Stimulated activated memory B cell treated with anti-CD40 and anti-IgM and Interleukin-4, amounts not matched to agents 10 μg/mL and 1 μg/mL and 100 μg/mL, for 72 hours (primary cell): Measurements from ENCODE around the gene ASGR1.
"Not testable (repeated sequence)": the region's sequence is repeated elsewhere in the genome, so short reads cannot be mapped to it uniquely, and the experiment has no call there.

ENCODE experiments used
- ATAC-seq: fragments of 150-1000 bp; cut with Tn5 transposase; 2 replicates; pipeline ENCODE4 v1.10.0; 2021
- H3K27ac Mint-ChIP-seq: one replicate; pipeline ENCODE4 v1.8.0; 2022; ENCODE audit warnings: mild to moderate bottlenecking, mixed read lengths
- H3K27me3 Mint-ChIP-seq: one replicate; pipeline ENCODE4 v1.8.0; 2022; ENCODE audit warnings: mixed read lengths
- H3K36me3 Mint-ChIP-seq: one replicate; pipeline ENCODE4 v1.8.0; 2022; ENCODE audit warnings: mixed read lengths
- H3K4me1 Mint-ChIP-seq: one replicate; pipeline ENCODE4 v1.8.0; 2022; ENCODE audit warnings: mixed read lengths
- H3K4me3 Mint-ChIP-seq: one replicate; pipeline ENCODE4 v1.8.0; 2022; ENCODE audit warnings: mild to moderate bottlenecking, moderate library complexity, mixed read lengths
- H3K9me3 Mint-ChIP-seq: one replicate; pipeline ENCODE4 v1.8.0; 2022; ENCODE audit warnings: mixed read lengths

The ASGR1 gene

GRCh38 chr17:7132511-7133094 is 46.6 kb downstream of the ASGR1 start:
- Mint-ChIP-seq H3K36me3 (no peaks in the 10 kb centered on the region), H3K4me3 (peak overlapping the region; percentile 33), H3K27ac (peak overlapping the region; percentile 66), H3K27me3 (peaks cover 20% of the 10 kb centered on the region), H3K9me3 (no peaks in the 10 kb centered on the region), H3K4me1 (peaks cover 39% of the 10 kb centered on the region)
- ATAC-seq, result peak; percentile 81

GRCh38 chr17:7131423-7131791 is 47.8 kb downstream of the ASGR1 start:
- Mint-ChIP-seq H3K36me3 (no peaks in the 10 kb centered on the region), H3K4me3 (no peak overlapping the region)

GRCh38 chr17:7130621-7131422 is 48.3 kb downstream of the ASGR1 start:
- peak overlapping the region; percentile 66 for H3K27ac Mint-ChIP-seq
- no peak overlapping the region for H3K4me3 Mint-ChIP-seq
- no peaks in the 10 kb centered on the region for H3K9me3 Mint-ChIP-seq
- H3K27me3 Mint-ChIP-seq, result peaks cover 21% of the 10 kb centered on the region
- ATAC-seq, result no peak
- peaks cover 39% of the 10 kb centered on the region for H3K4me1 Mint-ChIP-seq
- H3K36me3 Mint-ChIP-seq, result no peaks in the 10 kb centered on the region

More at GRCh38 chr17:7131423-7131791, 47.8 kb downstream of the ASGR1 start:
- Mint-ChIP-seq H3K4me1 (peaks cover 39% of the 10 kb centered on the region), H3K27ac (peak overlapping the region; percentile 66), H3K9me3 (no peaks in the 10 kb centered on the region), H3K27me3 (peaks cover 21% of the 10 kb centered on the region)
- ATAC-seq, result no peak

- no peaks in the 10 kb centered on the region for H3K9me3 Mint-ChIP-seq
- no peak overlapping the region for H3K4me3 Mint-ChIP-seq
- ATAC-seq, result no peak
- H3K4me1 Mint-ChIP-seq, result peaks cover 39% of the 10 kb centered on the region
- peaks cover 21% of the 10 kb centered on the region for H3K27me3 Mint-ChIP-seq
- no peaks in the 10 kb centered on the region for H3K36me3 Mint-ChIP-seq
- no peak overlapping the region for H3K27ac Mint-ChIP-seq
These were observed 49.9 kb downstream of the ASGR1 start for GRCh38 chr17:7129311-7129710.

- H3K9me3 Mint-ChIP-seq, result no peaks in the 10 kb centered on the region
These were observed 51.0 kb downstream of the ASGR1 start for GRCh38 chr17:7128160-7128559.

DNA sequence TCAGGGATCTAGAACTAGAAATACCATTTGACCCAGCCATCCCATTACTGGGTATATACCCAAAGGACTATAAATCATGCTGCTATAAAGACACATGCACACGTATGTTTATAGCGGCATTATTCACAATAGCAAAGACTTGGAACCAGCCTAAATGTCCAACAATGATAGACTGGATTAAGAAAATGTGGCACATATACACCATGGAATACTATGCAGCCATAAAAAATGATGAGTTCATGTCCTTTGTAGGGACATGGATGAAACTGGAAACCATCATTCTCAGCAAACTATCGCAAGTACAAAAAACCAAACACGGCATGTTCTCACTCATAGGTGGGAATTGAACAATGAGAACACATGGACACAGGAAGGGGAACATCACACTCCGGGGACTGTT is 51.7 kb downstream of the ASGR1 start:
- H3K27ac Mint-ChIP-seq, H3K36me3 Mint-ChIP-seq, ATAC-seq, H3K9me3 Mint-ChIP-seq, H3K4me3 Mint-ChIP-seq: not testable (repeated sequence)
- Mint-ChIP-seq H3K27me3 (peaks cover 33% of the 10 kb centered on the region), H3K4me1 (peaks cover 26% of the 10 kb centered on the region)

More at GRCh38 chr17:7128160-7128559, 51.0 kb downstream of the ASGR1 start:
- no peaks in the 10 kb centered on the region for H3K36me3 Mint-ChIP-seq
- peaks cover 33% of the 10 kb centered on the region for H3K4me1 Mint-ChIP-seq
- H3K27ac Mint-ChIP-seq, result no peak overlapping the region
- H3K27me3 Mint-ChIP-seq, result peaks cover 26% of the 10 kb centered on the region
- H3K4me3 Mint-ChIP-seq, result no peak overlapping the region
- no peak for ATAC-seq

DNA sequence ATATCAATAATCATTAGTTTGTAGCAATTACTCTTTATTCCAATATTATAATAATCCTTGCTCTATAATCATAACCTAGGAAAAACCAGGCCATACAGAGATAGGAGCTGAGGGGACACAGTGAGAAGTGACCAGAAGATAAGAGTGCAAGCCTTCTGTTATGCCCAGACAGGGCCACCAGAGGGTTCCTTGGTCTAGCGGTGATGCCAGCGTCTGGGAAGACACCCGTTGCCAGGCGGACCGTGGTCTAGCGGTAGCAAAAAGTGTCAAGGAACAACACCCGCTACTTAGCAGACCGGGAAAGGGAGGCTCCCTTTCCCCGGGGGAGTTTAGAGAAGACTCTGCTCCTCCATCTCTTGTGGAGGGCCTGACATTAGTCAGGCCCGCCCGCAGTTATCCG is 52.8 kb downstream of the ASGR1 start:
- H3K4me3 Mint-ChIP-seq, H3K27ac Mint-ChIP-seq, ATAC-seq, H3K36me3 Mint-ChIP-seq, H3K9me3 Mint-ChIP-seq: not testable (repeated sequence)
- Mint-ChIP-seq H3K4me1 (peaks cover 18% of the 10 kb centered on the region), H3K27me3 (peaks cover 28% of the 10 kb centered on the region)

GRCh38 chr17:7124923-7125322 is 54.2 kb downstream of the ASGR1 start:
- ATAC-seq, result no peak
- Mint-ChIP-seq H3K9me3 (no peaks in the 10 kb centered on the region), H3K27ac (no peak overlapping the region), H3K27me3 (peaks cover 36% of the 10 kb centered on the region), H3K4me3 (no peak overlapping the region), H3K4me1 (peaks cover 15% of the 10 kb centered on the region), H3K36me3 (no peaks in the 10 kb centered on the region)

- Mint-ChIP-seq H3K4me1 (peaks cover 14% of the 10 kb centered on the region), H3K9me3 (no peaks in the 10 kb centered on the region), H3K27ac (no peak overlapping the region), H3K36me3 (no peaks in the 10 kb centered on the region), H3K4me3 (no peak overlapping the region), H3K27me3 (peaks cover 46% of the 10 kb centered on the region)
- ATAC-seq, result no peak
These were observed 55.3 kb downstream of the ASGR1 start for GRCh38 chr17:7123844-7124243.
